K562 (cell line): Measurements from ENCODE around the gene RBBP5.

Experiments
- ATF1 ChIP-seq, 2 experiments: fragments of 450-650 bp in 1 of 2; IDR thresholded peaks; 2 replicates each; pipeline ENCODE4 v1.6.1; 2016; ENCODE audit warnings: missing compliant biosample characterization in 1 of 2, missing genetic modification characterization in 1 of 2
- CBX5 ChIP-seq: IDR thresholded peaks from 2 replicates; pipeline ENCODE4 v1.6.1; 2014; ENCODE audit warnings: low read depth, borderline replicate concordance
- EZH2 ChIP-seq: IDR thresholded peaks from 2 replicates; pipeline ENCODE4 v1.6.1; 2012; ENCODE audit warnings: low read depth, mild to moderate bottlenecking, inconsistent platforms, low read length, borderline replicate concordance
- FOS ChIP-seq: IDR thresholded peaks from 3 replicates; pipeline ENCODE4 v1.6.1; 2011; ENCODE audit not compliant: insufficient read length; ENCODE audit errors: extremely low read depth
- NCOR1 ChIP-seq: fragments of 450-650 bp; IDR thresholded peaks from 2 replicates; pipeline ENCODE4 v1.6.1; 2016; ENCODE audit warnings: mild to moderate bottlenecking, moderate library complexity
- PKNOX1 ChIP-seq: fragments of 450-650 bp; IDR thresholded peaks from 2 replicates; pipeline ENCODE4 v1.6.1; 2016
- TAF1 ChIP-seq: IDR thresholded peaks from 2 replicates; pipeline ENCODE4 v1.6.1; 2011; ENCODE audit warnings: mild to moderate bottlenecking, low read length, moderate library complexity; ENCODE audit not compliant: insufficient read depth, control insufficient read depth, severe bottlenecking; ENCODE audit errors: extremely low read depth
- TBL1XR1 ChIP-seq, 2 experiments: IDR thresholded peaks; 2 replicates each; pipeline ENCODE4 v1.6.1; 2012; ENCODE audit warnings: improper control_type of control experiment in 2 of 2, low read length in 2 of 2, mild to moderate bottlenecking in 1 of 2
- TF ChIP-seq, protein P1 (sequence below), 2 experiments: fragments of 450-650 bp; formaldehyde crosslinking in 1 of 2; IDR thresholded peaks; 2 replicates each; pipeline versions ENCODE4 v1.4.0 to v1.6.1; 2014 to 2020; ENCODE audit warnings: mild to moderate bottlenecking in 2 of 2, borderline replicate concordance in 1 of 2, low read depth in 1 of 2

GRCh38 chr1:205048382-205048781 is 73.4 kb downstream of the RBBP5 start:
- TF ChIP-seq TBL1XR1 (IDR thresholded peaks at IDR 0.05; ENCODE audit: low read length in 2 of 2), result no peak
- TF ChIP-seq EZH2, result no peak
- no peak for TF ChIP-seq TAF1
- TF ChIP-seq CBX5, result no peak
- TF ChIP-seq, protein P1, sequence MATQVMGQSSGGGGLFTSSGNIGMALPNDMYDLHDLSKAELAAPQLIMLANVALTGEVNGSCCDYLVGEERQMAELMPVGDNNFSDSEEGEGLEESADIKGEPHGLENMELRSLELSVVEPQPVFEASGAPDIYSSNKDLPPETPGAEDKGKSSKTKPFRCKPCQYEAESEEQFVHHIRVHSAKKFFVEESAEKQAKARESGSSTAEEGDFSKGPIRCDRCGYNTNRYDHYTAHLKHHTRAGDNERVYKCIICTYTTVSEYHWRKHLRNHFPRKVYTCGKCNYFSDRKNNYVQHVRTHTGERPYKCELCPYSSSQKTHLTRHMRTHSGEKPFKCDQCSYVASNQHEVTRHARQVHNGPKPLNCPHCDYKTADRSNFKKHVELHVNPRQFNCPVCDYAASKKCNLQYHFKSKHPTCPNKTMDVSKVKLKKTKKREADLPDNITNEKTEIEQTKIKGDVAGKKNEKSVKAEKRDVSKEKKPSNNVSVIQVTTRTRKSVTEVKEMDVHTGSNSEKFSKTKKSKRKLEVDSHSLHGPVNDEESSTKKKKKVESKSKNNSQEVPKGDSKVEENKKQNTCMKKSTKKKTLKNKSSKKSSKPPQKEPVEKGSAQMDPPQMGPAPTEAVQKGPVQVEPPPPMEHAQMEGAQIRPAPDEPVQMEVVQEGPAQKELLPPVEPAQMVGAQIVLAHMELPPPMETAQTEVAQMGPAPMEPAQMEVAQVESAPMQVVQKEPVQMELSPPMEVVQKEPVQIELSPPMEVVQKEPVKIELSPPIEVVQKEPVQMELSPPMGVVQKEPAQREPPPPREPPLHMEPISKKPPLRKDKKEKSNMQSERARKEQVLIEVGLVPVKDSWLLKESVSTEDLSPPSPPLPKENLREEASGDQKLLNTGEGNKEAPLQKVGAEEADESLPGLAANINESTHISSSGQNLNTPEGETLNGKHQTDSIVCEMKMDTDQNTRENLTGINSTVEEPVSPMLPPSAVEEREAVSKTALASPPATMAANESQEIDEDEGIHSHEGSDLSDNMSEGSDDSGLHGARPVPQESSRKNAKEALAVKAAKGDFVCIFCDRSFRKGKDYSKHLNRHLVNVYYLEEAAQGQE (IDR thresholded peaks at IDR 0.05; ENCODE audit: borderline replicate concordance), result no peak
- TF ChIP-seq, protein P1 (CRISPR knock-in tag; IDR thresholded peaks at IDR 0.05; ENCODE audit: low read depth), result no peak
- no peak for TF ChIP-seq ATF1 (CRISPR knock-in tag; IDR thresholded peaks at IDR 0.05)
- no peak for TF ChIP-seq ATF1 (tag; IDR thresholded peaks at IDR 0.05)
- TF ChIP-seq NCOR1, result no peak
- no peak for TF ChIP-seq FOS
- no peak for TF ChIP-seq PKNOX1
